HG03108 (cell line): Measurements from ENCODE around the gene DOK5.

Experiments
- ATAC-seq: cut with Tn5 transposase; IDR thresholded peaks from one replicate; pipeline ENCODE4 v1.9.1; 2021; ENCODE audit warnings: moderate library complexity; ENCODE audit not compliant: unreplicated experiment

The DOK5 gene

GRCh38 chr20:54680872-54681619 is 205.7 kb downstream of the DOK5 start:
- ATAC-seq = no peak

DNA sequence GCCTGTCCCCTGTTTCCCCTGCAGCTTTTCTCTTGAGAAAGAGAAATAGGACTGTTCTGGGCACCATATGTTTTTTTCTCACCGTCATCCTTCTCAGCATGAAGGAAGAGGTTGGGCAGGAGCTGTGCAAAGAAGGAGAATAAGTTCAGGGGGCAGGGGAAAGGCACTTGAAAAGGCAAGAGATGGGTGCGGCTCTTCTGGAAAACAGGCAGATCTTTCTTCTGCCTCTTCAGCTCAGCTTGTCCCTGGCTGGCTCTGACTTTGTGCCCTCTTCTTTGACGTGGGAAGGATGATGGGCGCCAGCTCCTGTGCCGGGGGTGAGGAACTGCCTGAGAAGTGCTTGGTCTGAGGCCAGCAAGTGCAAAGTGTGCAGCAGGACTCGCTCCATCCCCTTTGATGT is 206.5 kb downstream of the DOK5 start:
- ATAC-seq = no peak

DNA sequence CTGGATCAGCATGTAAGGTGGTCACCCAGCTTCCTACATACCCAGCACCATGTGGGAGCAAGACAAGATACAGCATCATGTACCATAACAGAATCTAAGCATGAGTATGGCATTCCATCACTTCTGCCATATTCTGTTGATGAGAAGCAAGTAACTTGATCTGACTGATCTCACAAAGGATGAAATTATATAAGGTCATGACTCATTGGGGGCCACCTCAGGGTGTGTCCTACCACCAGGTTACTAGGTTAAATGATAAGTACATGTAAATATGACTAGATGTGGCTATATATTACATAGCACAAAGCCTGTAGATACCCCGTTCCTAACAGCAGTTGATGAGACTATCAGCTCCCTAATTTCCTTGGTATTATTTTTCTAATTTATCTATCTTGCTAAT is 213.1 kb downstream of the DOK5 start:
- no peak for ATAC-seq

DNA sequence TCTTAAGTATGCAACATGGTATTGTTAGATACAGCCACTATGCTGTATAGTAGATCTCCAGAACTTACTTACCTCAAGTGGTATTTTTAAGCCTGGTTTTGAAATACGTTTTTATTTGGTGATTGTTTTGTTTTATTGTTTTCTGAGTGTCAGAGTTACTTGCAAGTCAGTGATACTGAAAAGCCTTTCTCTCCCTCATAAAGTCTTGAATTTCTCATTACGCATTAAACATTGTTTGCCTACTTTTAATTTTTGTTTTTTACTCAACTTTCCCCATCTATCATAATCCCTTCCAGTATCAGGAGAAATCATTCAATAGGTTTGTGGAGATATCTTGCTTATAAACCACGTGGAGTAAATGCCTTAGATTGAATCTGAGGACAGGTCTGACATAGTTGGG is 214.9 kb downstream of the DOK5 start:
- ATAC-seq = no peak

DNA sequence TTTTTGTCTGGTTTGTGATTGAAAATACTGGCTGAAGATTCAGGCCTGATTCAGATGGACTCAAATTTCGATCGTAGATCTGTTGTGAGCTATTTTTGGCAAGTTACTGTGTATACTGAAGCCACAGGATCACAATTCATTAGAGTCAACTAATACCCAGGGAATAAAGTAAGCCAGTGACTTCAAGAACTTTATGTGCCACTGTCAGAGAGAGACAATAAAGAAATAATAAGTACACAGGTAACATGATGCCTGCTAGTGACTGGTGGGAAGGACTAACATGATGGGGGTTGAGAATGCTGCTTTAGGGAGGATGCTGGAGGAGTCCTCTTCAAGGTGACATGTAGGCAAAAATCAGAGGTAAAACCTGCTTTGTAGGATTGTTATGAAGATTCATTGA is 215.9 kb downstream of the DOK5 start:
- no peak for ATAC-seq

GRCh38 chr20:54692168-54692887 is 216.9 kb downstream of the DOK5 start:
- ATAC-seq = no peak

DNA sequence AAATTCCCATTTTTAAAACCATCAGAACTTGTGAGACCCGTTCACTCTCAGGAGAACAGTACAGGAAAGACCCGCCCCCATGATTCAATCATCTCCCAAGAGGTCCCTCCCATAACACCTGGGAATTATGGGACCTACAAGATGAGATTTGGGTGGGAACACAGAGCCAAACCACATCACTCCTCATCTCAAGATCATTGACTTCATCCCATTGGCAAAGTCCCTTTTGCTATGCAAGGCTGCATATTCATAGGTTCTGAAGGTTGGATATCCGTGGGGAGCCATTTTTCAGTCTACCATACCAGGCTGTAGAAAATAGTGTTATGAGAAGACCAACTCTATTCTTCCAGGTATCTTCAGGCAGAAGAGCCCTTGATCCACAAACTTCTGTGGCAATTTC is 219.1 kb downstream of the DOK5 start:
- no peak for ATAC-seq

GRCh38 chr20:54698373-54698772 is 223.0 kb downstream of the DOK5 start:
- no peak for ATAC-seq
